Measurements from ENCODE around the gene FAM181A. TPM values are rescaled to one million over a fixed set of nuclear protein-coding genes. Genes with fewer than 3 reads are reported as not detected.

Gene FAM181A
- total and polyA plus RNA-seq, 2 experiments from 2014 or later: not detected

- Mint-ChIP-seq H3K4me3 (no peak overlapping the region), H3K27ac (no peak overlapping the region), H3K4me1 (no peaks in the 10 kb centered on the region; the same call in 1 of the 3 replicates)
Measured at GRCh38 chr14:93923626-93924025, 3.5 kb upstream of the FAM181A start.

More at GRCh38 chr14:93923626-93924025, 3.5 kb upstream of the FAM181A start:
- Histone ChIP-seq H3K9me2 (ENCODE audit: insufficient read depth) (no peaks in the 10 kb centered on the region), H3K79me2 (replicated peaks; ENCODE audit: insufficient read depth) (no peaks in the 10 kb centered on the region), H3K27me3 (ENCODE audit: insufficient read depth) (no peaks in the 10 kb centered on the region), H3K4me1 (ENCODE audit: insufficient read depth) (no peaks in the 10 kb centered on the region), H3K27ac (ENCODE audit: low read depth) (no peak overlapping the region), H4K20me1 (replicated peaks; ENCODE audit: insufficient read depth) (no peaks in the 10 kb centered on the region), H3F3A (replicated peaks; ENCODE audit: low read depth) (no peaks in the 10 kb centered on the region), H3K4me2 (no peak overlapping the region), H3K4me3 (no peak overlapping the region), H2AFZ (no peak overlapping the region), H3K36me3 (ENCODE audit: insufficient read depth) (no peaks in the 10 kb centered on the region)
- ATAC-seq: no peak
- no peak for TF ChIP-seq CREB1 (CRISPR knock-in tag; IDR thresholded peaks at IDR 0.05; ENCODE audit: low read depth)
- no peak for TF ChIP-seq ZNF114 (CRISPR knock-in tag; IDR thresholded peaks at IDR 0.05)
- no peak for TF ChIP-seq REST (IDR thresholded peaks at IDR 0.05; ENCODE audit: unreplicated experiment)
- TF ChIP-seq STAT1 (IDR thresholded peaks at IDR 0.05; ENCODE audit: unreplicated experiment): no peak
- no peak for TF ChIP-seq CTCF (conservative IDR thresholded peaks at IDR 0.05; ENCODE audit: low read depth in 2 of 2)
- no peak for TF ChIP-seq POLR2AphosphoS5 (IDR thresholded peaks at IDR 0.05; ENCODE audit: low read depth)
- no peak for TF ChIP-seq ZNF331 (CRISPR knock-in tag; IDR thresholded peaks at IDR 0.05; ENCODE audit: low read depth)
- TF ChIP-seq EZH2 (IDR thresholded peaks at IDR 0.05; ENCODE audit: low read depth, unreplicated experiment): no peak
- no peak for TF ChIP-seq ZNF462 (CRISPR knock-in tag; IDR thresholded peaks at IDR 0.05)
- TF ChIP-seq JUNB (IDR thresholded peaks at IDR 0.05; ENCODE audit: unreplicated experiment): no peak
- no peak for TF ChIP-seq NANOG (IDR thresholded peaks at IDR 0.05; ENCODE audit: borderline replicate concordance)
- no peak for TF ChIP-seq EZH2phosphoT487 (IDR thresholded peaks at IDR 0.05; ENCODE audit: unreplicated experiment)
- no peak for TF ChIP-seq ETS1 (IDR thresholded peaks at IDR 0.05)
- no peaks in the 10 kb centered on the region; the same call in 2 of the 3 replicates for H3K9me3 Mint-ChIP-seq
- DNase-seq (ENCODE audit: low spot score): no peak
- H3K27me3 Mint-ChIP-seq (ENCODE audit: insufficient read depth, low read depth, poor library complexity): peaks cover 4% of the 10 kb centered on the region
- H3K36me3 Mint-ChIP-seq (ENCODE audit: low read depth): no peaks in the 10 kb centered on the region
